Measurements from ENCODE around the gene NGLY1.

Gene NGLY1, protein sequence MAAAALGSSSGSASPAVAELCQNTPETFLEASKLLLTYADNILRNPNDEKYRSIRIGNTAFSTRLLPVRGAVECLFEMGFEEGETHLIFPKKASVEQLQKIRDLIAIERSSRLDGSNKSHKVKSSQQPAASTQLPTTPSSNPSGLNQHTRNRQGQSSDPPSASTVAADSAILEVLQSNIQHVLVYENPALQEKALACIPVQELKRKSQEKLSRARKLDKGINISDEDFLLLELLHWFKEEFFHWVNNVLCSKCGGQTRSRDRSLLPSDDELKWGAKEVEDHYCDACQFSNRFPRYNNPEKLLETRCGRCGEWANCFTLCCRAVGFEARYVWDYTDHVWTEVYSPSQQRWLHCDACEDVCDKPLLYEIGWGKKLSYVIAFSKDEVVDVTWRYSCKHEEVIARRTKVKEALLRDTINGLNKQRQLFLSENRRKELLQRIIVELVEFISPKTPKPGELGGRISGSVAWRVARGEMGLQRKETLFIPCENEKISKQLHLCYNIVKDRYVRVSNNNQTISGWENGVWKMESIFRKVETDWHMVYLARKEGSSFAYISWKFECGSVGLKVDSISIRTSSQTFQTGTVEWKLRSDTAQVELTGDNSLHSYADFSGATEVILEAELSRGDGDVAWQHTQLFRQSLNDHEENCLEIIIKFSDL

DNA sequence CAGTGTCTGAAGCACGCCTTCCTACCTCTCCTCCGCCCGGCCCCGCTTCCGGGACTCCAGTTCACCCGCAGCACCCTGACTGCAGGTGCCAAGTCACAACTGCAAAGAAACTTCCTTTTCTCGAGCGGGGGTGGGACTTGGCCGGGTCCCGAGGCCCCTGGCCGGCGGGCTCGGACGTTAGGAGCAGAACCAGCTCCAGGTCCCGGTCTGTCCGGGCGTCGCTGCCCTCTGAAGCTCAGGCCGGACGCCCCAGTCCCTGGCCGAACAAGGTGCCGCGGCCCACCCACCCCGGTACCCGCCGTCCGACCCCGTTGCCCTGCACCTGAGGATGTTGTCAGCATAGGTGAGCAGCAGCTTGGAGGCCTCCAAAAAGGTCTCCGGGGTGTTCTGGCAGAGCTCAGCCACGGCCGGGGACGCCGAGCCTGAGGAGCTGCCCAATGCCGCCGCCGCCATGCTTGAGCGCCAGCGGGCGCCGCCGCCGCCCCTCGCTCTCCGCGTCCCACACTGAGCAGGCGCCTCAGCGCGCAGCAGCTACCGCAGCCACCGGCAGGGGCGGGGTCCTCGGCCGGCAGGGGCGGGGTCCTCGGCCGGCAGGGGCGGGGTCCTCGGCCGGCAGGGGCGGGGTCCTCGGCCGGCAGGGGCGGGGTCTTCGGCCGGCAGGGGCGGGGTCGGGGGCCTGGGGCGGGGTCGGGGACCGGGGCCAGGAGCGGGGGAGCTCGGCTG, at the start of gene NGLY1:
Gene NGLY1, minus strand, starts transcription at position 506 of the 723 bp plus-strand sequence. Its CDS starts 53 bp downstream, at position 453.
- peak; percentile 34 for DNase-seq

DNA sequence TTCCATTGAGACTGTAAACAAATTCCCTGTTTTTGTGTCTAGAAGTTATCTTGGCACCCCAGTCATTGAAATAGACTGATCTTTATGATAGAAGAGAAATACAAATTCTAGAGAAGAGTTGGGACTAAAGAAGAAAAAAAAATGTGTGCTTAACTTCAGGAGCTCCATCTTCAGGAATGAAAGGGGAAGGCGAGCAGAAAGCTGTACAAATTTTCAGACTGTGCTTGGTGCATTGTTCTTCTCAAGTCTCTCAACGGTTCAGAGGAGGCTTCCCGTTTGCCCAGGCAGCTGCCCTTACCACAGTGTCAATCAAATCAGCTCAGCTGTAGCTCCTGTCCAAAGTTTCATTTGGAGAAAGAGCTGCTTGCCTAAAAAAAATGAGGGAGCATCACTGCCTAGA, 48.3 kb upstream of the NGLY1 start:
- no peak for DNase-seq

DNA sequence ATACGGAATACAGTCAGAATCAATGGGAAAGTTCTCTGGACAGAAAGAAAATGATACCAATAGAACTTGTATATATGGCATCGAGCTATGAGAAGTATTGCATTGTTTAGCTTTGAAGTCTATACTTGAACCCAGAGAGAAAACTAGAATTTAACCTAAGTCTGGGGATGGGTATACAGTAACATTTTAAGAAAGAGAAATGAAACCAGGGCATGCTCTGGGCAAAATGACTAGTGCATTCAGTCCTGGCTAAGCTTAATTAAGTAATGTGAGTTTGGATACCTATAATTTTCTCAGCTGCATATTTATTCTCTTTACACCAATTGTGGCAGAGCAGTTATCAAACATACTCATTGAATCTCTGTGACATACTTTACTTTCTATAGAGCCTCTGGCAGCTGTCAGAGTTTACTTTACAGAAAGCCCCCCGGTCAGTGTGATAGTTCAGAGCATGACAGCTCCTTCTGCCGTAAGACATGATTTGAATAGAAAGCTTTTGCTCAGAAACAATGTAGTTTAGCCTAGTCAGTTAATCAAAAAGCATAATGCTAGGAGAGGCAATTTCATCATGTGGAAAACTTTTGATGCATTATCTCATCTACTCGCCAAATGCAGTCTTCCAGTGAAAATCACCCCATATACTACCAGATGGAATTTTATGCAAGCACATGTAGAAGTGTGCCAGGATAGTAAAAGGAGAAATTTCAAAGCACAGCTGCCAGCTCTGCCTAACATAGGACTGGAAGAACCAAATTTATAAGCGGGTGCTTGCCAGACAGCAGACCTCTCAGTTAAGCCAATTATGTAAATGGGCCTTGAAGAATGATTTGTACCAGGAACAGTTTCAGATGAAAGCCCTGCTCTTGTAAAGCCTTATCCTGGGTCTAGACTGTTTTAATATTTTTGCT, 47.4 kb upstream of the NGLY1 start:
- peak; percentile 84 for DNase-seq

DNA sequence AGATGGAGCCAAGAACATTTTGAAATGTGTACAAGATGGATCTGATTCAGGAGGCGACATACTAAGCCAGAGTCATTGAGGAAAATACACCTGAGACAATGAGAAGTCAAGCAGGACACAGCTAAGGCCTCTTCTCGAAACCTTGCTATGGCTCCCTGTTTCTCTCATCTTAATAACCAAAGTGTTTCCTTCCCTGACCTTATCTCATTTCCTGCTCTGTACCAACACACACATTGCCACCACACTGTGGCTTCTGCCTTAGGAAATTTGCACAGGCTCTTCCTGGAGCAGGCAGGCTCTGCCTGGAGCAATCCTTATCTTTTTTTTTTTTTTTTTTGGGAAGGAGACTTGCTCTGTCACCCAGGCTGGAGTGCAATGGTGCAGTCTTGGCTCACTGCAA, 43.3 kb upstream of the NGLY1 start:
- no peak for DNase-seq

DNA sequence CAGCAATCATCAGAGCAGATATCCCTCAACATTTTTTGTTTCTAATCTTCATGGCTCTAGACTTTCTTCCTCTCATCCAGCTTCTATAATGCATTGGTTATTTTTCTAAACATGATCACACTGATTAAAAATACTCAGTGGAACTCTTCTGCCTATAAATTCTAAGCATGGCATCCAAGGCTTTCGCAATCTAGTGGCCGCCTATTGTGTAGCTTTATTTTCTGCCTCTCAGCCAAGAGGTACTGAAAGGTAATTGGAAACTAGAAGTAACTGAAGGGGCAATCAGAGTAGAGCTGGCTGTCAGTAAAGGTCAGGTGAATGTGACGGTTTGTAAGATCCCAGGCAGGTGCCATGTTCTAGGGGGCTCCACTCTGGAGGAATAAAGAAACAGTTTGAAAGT, 40.1 kb upstream of the NGLY1 start:
- no peak for DNase-seq

DNA sequence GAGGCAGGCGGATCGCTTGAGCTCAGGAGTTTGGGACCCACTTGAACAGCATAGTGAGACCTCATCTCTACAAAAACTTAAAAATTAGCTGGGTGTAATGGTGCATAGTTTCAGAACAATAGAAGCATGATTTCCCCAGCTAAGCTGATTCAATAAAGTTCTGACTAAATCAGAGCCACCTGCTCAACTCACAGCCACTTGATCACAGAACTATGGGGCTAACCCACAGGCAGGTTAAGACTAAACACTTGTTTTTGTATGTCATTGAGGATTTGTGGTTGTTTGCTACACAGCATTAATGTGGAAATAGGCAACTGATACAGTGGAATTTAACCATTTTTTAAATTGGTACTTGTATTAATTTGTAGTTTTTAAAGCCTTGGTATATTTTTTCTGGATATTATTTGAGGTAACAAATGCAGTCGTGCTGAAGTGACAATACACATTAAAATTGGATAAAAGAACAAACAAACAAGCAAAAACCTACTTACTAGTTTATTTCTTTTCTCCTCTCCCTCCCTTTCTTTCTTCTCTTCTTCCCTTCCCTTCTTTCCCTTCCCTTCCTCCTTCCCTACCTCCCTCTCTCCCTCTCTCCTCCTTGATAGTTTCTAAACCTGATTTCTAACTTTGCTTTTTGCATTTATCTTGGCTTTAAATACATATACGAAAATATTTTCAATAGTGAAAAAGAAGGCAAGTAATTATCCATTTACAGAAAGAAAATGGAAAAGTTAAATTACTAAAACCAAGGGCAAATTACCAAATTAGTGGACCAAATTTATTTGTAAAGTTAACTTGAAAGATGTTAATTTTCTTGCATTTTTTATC, 38.7 kb upstream of the NGLY1 start:
- DNase-seq: no peak

DNA sequence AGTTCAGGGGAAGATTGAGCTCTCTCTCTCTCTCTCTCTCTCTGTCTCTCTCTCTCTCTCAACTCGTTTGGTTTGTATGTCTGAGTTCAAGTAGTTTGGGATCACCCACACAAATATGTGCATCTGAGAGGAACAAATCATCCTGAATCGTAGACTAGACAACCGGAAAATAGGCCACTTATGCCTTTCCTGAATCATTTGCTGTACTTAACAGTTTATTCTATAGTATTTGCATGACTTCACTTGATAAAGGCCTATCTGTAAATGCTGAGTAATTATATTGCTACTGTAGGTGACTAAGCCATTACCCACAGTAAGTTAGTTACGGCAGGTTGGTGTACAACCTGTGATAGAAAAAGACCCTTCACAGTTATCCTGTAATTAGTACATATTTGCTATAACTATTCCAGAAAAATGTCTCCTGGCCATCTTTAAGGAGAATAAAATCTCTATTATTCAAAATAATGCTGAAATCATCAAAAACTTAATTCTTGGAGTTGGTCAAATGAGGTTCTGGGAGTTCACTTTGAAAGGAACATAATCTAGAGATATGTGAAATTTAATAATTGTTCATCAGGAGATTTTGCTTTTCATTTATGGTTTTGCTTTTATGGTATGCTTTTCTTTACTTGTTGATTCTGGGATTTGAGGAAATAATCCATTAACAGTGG, 37.7 kb upstream of the NGLY1 start:
- no peak for DNase-seq

DNA sequence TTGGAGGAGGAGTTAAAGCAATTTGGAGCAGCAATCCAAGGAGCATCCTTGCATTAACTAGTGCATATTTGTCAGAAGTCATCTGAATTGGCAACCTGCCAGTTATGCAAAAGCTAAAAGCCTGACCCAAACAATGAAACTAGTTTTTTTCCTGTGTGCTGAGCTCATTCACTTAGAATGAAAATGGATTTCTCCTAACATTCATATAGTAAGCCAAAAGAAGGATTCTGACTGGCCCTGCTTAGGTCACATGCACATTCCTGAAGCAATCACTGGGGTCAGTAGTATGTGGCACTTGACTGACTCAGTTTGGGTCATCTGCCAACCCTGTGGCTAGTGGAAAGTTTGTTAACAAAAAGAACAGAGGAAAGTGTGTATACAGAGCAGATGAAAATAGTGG, 37.1 kb upstream of the NGLY1 start:
- no peak for DNase-seq

DNA sequence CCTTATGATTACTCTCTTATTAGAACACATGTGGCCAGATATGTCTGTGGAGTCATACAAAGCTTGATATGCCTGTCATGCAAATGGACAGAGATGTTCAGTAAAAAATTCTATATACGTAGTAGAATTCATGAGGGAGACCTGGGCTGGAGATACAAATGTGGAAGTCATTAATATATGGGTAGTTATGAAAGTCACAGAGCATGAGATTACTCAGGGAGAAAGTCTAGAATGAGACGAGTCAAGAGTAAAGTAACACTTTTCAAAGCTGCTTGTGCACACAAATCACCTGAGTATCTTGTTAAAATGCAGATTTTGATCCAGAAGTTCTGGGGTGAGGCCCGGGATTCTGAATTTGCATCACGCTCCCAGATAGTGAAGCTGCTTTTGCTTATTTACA, 35.1 kb upstream of the NGLY1 start:
- DNase-seq: no peak

DNA sequence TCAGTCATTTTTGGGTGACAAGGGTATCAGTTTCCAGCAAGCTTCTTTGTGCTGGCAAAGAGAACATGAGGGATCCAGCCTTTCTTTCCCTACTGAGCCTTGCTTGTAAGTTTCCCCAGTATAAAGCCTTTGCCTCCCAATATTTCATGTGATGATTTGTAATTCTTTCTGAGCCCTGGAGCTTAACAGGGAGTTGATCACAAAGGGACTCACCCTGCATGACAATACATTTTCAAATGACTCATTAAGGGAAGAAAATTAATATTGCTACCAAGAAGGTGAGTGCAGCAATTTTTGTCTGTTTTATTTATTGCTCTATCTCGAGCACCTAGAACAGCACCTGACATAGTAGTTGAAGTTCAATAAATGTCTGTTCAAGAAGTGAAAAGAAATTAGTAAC, 34.4 kb upstream of the NGLY1 start:
- no peak for DNase-seq

DNA sequence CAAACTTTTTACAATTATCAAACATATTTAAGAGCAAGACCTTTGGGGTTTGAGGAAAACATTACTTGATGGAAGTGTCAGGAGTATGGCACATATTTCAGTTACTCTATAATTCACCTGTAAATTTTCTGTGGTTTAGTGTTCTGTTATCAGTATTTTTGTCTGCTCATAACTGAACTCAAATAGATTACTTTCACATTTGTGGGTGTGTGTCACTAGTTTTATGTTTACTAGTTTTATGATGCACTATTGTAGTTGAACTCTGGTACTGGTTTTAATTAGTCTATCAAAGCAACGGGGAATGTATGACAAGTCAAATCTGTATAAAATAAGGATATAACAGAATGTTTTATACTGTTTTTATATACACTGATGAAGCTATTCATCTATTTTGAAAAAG, 33.9 kb upstream of the NGLY1 start:
- DNase-seq: no peak

DNA sequence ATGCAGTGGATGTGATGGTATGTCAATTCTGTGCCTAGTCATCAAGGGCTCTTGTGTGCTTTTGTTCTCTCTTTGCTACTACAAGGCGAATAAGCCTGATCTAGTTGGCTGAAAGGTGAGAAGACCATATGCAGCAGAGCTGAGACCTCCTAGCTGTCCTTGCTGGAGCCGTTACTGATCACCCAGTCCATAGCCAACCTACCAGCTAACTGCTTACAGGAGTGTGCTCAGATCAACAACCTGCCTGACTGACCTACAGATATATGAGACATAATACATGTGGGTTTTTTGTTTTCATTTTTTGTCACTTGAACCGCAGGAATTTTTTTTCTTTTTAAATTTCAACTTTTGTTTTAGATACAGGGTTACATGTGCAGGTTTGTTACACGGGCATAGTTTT, 29.4 kb upstream of the NGLY1 start:
- no peak for DNase-seq

DNA sequence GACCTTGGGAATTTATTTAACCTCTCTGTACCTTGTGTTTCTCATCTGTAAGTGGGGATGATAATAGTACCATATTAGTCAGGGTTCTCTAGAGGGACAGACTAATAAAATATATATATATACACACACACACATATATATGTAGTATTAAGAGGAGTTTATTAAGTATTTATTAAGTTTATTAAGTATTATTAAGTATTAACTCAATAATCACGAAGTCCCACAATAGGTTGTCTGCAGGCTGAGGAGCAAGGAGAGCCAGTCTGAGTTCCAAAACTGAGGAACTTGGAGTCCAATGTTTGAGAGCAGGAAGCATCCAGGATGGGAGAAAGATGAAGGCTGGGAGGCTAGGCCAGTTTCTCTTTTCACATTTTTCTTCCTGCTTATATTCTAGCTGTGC, 21.4 kb upstream of the NGLY1 start:
- DNase-seq: no peak

DNA sequence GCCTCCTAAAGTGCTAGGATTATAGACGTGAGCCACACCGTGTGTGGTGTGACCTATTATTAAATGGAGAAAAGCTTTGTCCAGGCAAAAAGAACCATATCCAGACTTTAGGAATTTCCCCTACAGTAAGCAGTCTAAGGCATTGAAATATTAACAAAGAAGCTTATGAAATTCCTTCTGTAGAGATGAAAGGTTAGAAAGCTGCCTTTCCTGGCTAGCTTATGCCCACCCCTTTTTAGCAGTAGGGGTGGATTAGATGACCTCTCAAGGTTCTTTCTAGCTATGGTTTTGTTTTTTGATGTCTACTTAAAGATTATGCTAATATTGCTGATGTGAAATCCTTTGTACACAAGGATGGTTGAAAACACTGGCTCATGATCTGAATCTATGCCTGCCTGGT, 20.6 kb upstream of the NGLY1 start:
- no peak for DNase-seq

DNA sequence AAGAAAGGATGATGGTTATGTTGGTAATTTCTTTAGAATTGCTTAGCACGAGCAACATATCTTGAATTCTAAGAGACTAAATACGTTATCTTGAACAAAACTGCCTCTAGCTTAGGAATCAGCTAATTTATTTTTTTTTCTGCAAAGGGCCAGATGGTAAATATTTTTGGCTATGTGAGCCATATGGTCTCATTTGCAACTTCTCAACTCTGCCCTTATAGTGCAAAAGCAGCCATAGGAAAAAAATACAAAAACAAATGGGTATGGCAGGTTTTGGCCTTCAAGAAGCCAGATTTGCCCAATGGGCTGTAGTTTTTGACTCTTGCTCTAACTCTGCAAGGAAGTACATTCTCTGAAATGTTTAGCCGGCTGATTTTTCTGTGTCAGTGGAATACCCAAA, 18.5 kb upstream of the NGLY1 start:
- DNase-seq: no peak

DNA sequence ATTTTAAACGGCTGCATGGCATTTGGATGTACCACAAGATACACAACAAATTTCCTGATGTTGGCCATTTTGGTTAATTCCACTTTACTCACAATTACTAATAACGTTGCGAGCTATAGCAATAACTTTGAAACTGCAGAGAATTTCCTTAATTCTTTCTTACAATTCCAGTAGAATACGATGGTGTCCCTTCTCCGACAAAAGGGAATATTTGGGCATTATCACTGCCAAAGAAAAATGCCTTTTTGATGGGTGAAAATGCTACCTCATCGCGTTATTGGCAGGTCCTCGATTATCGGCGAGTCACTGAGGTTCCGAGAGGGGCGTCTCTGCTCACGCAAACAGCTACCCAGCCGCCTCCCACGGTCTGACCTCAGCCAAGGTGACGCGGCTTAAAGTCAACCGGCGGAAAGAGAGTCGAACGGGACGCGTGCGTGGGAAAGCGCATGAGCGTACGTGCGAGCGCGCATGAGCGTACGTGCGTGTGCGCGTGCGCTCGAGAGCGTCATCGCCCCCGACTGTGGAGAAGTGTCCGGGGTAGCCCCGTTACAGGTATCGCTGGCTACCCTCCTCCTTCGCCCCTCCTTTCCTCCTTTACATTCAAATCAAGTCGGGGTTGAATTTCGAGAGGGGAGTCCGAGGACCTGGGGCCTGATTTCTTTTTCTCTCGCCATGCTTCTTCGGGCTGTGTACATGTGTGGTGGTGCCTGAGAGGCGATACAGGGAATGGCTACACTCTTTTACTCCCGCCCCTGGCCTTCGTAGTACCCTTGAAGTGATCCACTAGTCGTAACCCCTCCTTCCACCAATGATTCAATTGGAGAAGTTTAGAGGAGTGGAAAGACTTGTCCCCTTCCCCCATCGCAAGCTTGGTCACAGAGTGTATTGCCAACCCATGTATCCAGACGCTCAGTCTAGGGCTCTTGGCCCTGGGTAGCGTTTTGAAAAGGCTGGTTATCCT, 6.6 kb upstream of the NGLY1 start, which contains the start of gene OXSM:
Gene OXSM, plus strand, starts transcription at position 495 of the 961 bp plus-strand sequence. CDS start 931 bp downstream, outside the sequence.
- DNase-seq: peak; percentile 64

DNA sequence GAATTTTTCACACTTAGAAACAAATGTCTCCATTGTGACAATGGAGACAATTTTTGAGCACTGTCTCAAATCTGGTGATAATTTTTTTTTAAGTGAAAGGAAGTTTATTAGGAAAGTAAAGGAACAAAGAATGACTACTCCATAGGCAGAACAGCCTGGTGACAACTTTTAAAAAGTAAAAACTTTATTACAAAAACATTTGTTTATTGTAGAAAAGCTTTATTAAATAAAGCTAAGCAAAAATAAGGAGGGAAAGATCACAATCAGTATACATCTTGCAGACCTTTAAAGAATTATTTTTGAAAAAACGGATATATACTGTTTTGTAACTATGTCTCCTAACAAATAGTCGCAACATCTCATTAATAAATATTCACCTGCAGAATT, 6.0 kb upstream of the NGLY1 start:
- DNase-seq: no peak

DNA sequence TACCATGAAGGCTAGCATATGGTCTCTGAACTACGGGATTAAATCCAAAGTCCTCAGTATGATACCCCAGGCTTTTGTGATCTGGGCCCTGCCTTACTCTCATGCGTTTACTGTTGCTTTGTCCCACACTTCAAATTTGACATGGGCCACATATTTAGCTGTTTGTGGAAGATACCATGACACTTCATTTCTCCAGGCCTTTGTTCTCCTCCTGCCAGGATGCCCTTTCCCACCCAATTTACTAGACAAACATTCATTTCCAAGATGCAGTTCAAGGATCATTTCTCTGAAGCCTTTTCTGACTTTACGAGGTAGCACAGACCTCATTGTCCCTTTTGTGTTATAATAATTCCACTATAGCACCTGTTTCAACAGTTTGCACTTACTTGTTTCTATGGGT, 4.4 kb upstream of the NGLY1 start:
- no peak for DNase-seq

DNA sequence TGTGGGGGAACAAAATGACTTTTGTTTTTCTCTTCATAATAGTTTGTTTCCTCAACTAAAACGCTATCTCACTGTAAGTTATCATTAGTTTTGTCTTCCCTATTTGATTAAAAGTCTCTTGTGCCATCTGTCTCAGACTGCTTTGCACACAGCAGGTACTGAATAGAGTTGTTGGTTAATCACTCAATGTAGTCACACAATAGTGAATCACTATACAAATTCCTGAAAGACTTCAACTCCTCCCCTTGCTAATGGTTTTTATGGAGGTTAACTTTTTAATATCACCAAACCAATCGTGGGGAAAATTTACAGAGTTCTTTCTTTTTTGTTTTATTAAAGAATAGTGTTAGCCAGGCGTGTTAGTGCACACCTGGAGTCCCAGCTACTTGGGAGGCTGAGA, 2.6 kb upstream of the NGLY1 start:
- DNase-seq: no peak

DNA sequence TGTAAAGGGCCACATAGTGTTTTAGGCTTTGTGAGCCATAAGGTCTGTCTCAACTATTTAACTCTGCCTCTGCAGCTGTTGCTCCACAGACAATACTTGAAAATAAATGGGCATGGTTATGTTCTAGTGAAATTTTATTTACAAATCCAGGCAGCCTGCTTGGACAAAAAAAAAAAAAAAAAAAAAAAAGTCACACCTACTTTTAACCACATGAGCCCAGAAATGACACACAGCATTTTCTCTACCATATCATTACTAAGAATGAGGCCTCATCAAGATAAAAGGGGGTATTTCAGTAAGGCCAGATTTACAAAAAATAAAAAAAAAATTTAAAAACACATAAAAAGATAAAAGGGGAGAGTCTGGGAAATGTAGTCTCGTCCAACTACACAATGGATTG, 1.7 kb upstream of the NGLY1 start:
- DNase-seq: no peak
